HG02981 (cell line): ENCODE results near the gene MIB2.
A peak's percentile ranks its signal among the peaks of the same experiment; 100 is the strongest.

Experiments used
- ATAC-seq: cut with Tn5 transposase; IDR thresholded peaks from one replicate; pipeline ENCODE4 v1.9.1; 2021; ENCODE audit warnings: mild to moderate bottlenecking, moderate library complexity; ENCODE audit not compliant: unreplicated experiment

Gene MIB2

GRCh38 chr1:1677718-1678580 lies 62.6 kb downstream of the MIB2 start:
- peak; percentile 63 for ATAC-seq

DNA sequence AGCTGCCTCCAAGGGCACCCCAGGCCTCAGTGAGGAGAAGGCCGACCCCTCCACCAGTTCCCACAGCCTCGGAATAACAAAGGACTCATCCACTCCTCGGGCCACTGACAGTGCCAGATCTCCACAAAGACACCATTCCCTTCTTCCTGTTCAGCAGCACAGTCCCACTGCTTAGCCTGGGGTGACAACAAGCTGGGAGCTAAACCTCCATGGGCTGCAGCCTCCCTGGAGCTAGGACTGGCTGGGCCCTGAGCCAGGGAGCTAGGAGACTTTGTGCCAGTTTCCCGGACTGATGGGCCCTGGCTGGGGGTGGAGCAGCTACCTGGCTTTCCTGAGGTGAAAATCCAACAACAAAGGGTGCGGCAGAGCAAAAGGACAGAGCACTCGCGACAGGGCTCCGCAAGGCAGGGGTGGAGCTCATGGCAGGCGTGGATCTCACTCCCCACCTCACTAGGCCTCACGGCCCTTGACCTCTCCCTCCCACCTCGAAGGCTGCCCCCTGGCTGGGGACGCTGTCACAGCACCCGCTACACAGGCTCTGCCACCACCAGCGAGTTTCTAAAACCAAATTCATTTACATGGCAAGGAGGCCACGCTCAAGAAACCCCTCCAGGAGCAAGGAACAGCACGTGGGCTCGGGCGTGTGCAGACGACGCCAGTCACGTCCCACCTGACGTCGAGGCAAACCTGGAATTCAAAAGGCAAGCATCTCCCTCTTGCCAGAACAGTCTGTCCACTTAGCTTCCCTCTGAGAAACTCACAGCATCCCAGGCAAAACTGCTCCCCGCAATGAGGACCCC lies 63.5 kb downstream of the MIB2 start:
- no peak for ATAC-seq
